ENCODE measurements around the gene DMGDH.

DMGDH gene

DNA sequence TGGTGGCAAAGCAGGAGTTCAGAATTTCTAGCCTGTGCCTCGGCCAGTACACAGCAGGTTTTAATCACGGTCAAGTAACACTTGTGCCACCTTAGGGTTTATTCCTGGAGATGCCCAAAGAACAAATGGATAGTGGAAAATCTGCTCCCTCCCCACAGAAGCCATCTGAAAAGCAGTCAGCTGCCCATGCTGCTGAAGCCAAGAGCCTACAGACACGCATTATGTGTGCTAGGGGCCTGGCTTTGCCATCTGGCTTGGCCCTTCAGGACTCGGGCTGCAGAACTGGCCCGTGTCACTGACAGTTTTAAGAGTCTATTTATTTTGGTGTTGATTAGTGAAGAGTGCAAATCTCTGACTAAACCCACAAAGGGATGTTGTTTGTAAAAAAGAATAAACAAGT, 95.5 kb downstream of the DMGDH start:
- Histone ChIP-seq H3K4me1 (ENCODE audit: control insufficient read depth in 1 of 2, insufficient read depth in 1 of 2, low read depth in 1 of 2, low read length in 1 of 2) (peaks cover 6 to 20% of the 10 kb centered on the region in 2 experiments), H3K27ac (no peak overlapping the region), H3K27me3 (no peaks in the 10 kb centered on the region), H3K36me3 (peaks cover under 1% of the 10 kb centered on the region), H3K9me3 (no peaks in the 10 kb centered on the region), H3K4me3 (ENCODE audit: low read depth in 1 of 2, low read length in 1 of 2) (no peak overlapping the region)
- TF ChIP-seq, protein P1, sequence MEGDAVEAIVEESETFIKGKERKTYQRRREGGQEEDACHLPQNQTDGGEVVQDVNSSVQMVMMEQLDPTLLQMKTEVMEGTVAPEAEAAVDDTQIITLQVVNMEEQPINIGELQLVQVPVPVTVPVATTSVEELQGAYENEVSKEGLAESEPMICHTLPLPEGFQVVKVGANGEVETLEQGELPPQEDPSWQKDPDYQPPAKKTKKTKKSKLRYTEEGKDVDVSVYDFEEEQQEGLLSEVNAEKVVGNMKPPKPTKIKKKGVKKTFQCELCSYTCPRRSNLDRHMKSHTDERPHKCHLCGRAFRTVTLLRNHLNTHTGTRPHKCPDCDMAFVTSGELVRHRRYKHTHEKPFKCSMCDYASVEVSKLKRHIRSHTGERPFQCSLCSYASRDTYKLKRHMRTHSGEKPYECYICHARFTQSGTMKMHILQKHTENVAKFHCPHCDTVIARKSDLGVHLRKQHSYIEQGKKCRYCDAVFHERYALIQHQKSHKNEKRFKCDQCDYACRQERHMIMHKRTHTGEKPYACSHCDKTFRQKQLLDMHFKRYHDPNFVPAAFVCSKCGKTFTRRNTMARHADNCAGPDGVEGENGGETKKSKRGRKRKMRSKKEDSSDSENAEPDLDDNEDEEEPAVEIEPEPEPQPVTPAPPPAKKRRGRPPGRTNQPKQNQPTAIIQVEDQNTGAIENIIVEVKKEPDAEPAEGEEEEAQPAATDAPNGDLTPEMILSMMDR (IDR thresholded peaks at IDR 0.05): no peak

DNA sequence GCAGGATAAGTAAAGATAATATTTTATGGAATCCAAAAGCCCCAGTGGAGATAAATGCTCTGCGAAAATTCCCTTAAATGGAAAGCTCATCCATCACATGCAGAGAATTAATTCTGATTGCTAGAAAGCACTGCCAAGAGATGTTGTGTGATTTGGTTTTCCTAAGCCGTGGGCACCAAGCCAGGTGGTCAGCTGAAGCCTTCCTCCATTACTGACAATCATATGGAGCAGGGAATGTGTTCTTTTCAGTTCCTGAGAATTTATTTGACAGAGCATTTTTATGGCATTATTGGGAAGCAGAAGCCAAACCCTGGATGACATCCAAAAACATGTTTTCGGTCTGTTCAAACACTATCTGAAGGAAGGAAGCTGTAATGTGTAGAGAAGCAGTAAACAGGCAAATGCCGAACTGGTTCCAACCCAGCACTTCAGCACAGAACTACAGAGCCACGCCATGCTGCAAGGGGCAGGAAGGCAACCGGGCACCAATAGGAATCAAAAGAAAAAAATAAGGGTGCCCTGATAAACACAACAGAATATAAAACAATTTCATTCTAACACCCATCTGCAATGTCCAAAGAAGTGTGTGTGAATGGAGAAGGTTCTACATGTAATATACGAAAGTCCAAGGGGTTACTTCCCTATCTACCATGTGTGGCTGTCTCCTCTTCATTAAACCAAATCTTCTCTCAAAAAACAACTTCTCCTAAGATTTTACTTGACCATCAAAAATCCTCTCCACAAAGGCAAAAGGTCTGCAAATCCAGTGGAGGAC, 96.6 kb downstream of the DMGDH start:
- Histone ChIP-seq H3K9me3 (no peaks in the 10 kb centered on the region), H3K27me3 (no peaks in the 10 kb centered on the region), H3K27ac (no peak overlapping the region), H3K4me1 (ENCODE audit: control insufficient read depth in 1 of 2, insufficient read depth in 1 of 2, low read depth in 1 of 2, low read length in 1 of 2) (peaks cover 6 to 20% of the 10 kb centered on the region in 2 experiments), H3K36me3 (peaks cover 9% of the 10 kb centered on the region), H3K4me3 (ENCODE audit: low read depth in 1 of 2, low read length in 1 of 2) (no peak overlapping the region)
- TF ChIP-seq, protein P1 (IDR thresholded peaks at IDR 0.05): no peak

DNA sequence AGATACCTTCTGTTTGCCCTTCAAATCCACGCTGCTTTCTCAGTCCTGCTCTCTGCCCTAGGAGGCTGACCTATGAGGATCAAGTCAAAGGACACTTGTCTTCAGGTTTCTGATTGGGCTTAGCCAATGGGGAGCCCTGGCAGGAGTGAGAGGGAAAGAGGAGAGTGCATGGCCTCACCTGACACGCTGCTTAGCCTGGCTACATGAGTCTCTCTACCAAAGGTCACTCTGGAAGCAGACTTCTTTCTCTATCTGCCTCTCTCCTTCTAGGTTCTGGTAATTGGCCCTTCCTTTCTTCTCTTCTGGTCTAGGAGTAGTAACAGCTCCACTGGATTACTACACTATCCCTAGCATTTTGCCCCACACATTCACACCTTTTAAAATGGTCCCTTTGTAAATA, 97.5 kb downstream of the DMGDH start:
- TF ChIP-seq, protein P1 (IDR thresholded peaks at IDR 0.05): no peak
- Histone ChIP-seq H3K36me3 (peaks cover 13% of the 10 kb centered on the region), H3K27ac (no peak overlapping the region), H3K4me3 (ENCODE audit: low read depth in 1 of 2, low read length in 1 of 2) (no peak overlapping the region), H3K4me1 (ENCODE audit: control insufficient read depth in 1 of 2, insufficient read depth in 1 of 2, low read depth in 1 of 2, low read length in 1 of 2) (peaks cover 5 to 13% of the 10 kb centered on the region in 2 experiments), H3K27me3 (no peaks in the 10 kb centered on the region), H3K9me3 (no peaks in the 10 kb centered on the region)

DNA sequence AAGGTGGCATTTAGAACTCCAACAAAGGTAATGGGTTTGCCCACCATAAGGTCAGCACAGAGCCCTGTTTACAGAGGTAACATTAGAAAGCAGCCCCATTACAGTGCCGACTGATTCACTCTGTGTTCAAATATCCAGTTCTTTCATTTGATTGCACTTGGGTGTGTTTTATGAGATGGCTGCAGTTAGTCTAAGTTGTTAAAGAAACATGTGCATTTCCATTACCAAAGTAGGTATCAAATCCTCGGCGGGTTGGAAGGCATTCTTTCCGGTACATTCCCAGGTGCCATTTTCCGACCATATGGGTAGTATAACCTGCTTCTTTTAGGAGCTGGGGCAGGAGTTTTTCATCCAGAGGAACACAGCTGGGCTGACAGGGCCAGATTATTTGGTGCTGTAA, 100.7 kb downstream of the DMGDH start:
- Histone ChIP-seq H3K27ac (no peak overlapping the region), H3K9me3 (no peaks in the 10 kb centered on the region), H3K4me1 (ENCODE audit: control insufficient read depth in 1 of 2, insufficient read depth in 1 of 2, low read depth in 1 of 2, low read length in 1 of 2) (peaks cover 0 to 7% of the 10 kb centered on the region in 2 experiments), H3K36me3 (peaks cover 23% of the 10 kb centered on the region), H3K4me3 (ENCODE audit: low read depth in 1 of 2, low read length in 1 of 2) (no peak overlapping the region), H3K27me3 (no peaks in the 10 kb centered on the region)
- TF ChIP-seq, protein P1 (IDR thresholded peaks at IDR 0.05): no peak

DNA sequence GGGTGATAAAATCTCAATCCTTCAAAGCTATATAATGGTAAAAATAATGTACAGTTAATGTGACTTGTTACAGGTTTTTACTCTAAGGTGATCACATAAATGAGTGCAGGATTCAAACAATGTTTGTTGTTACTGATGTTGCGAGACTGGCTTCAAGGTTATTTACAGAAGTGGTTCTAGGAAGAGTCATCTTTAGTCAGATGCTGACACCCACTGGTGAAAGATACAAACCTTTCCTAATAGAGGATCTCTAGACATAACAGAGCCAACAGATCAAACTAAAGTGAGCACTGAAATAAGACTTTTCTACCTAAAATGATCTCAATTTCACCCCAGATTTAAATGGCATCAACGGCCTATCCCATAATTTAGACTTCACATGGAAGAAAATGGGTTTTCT, 104.6 kb downstream of the DMGDH start:
- H3K4me3 ChIP-seq (ENCODE audit: low read depth in 1 of 2, low read length in 1 of 2): no peak overlapping the region
- H3K27ac ChIP-seq: no peak overlapping the region
- no peaks in the 10 kb centered on the region for H3K4me1 ChIP-seq (ENCODE audit: control insufficient read depth in 1 of 2, insufficient read depth in 1 of 2, low read depth in 1 of 2, low read length in 1 of 2)
- H3K9me3 ChIP-seq: no peaks in the 10 kb centered on the region
- TF ChIP-seq, protein P1 (IDR thresholded peaks at IDR 0.05): no peak
- no peaks in the 10 kb centered on the region for H3K27me3 ChIP-seq
- peaks cover 40% of the 10 kb centered on the region for H3K36me3 ChIP-seq
